IMR-90 (cell line): ENCODE measurements around the gene IGSF10.

ENCODE experiments used
- CTCF ChIP-seq: conservative IDR thresholded peaks from 2 replicates; pipeline ENCODE4 v1.5.1; 2012; ENCODE audit warnings: mild to moderate bottlenecking, low read depth, low read length, improper control_type of control experiment
- MAZ ChIP-seq: IDR thresholded peaks from 2 replicates; pipeline ENCODE4 v1.6.1; 2012; ENCODE audit warnings: low read depth, mild to moderate bottlenecking, low read length, improper control_type of control experiment, moderate library complexity, borderline replicate concordance
- POLR2A ChIP-seq: IDR thresholded peaks from 2 replicates; pipeline ENCODE4 v1.6.1; 2012; ENCODE audit warnings: mild to moderate bottlenecking, low read depth, low read length

- TF ChIP-seq CTCF (no peak), POLR2A (no peak), MAZ (no peak)
Observed at GRCh38 chr3:151503074-151503473, 42.2 kb upstream of the IGSF10 start.
